Neuronal stem cell (in vitro differentiated cells): ENCODE results near the gene NRCAM.
"Not testable (repeated sequence)": the region's sequence is repeated elsewhere in the genome, so short reads cannot be mapped to it uniquely, and the experiment has no call there.

ENCODE experiments used
- DNase-seq: peaks from one replicate; pipeline ENCODE4 v3.0.0-alpha.2; 2013; ENCODE audit warnings: low spot score
- H2AFZ ChIP-seq: one replicate; pipeline ENCODE4 v1.6.1; 2013; ENCODE audit warnings: mild to moderate bottlenecking, low read length, inconsistent platforms
- H2AK5ac ChIP-seq: 2 replicates; pipeline ENCODE4 v1.6.1; 2013; ENCODE audit warnings: low read depth, mild to moderate bottlenecking, inconsistent platforms, low read length, moderate library complexity, mixed read lengths
- H2BK120ac ChIP-seq: 2 replicates; pipeline ENCODE4 v1.6.1; 2013; ENCODE audit warnings: low read depth, mild to moderate bottlenecking, inconsistent platforms, low read length, moderate library complexity, mixed read lengths
- H2BK12ac ChIP-seq: one replicate; pipeline ENCODE4 v1.6.1; 2013; ENCODE audit warnings: low read length, inconsistent platforms
- H2BK15ac ChIP-seq: 2 replicates; pipeline ENCODE4 v1.6.1; 2013; ENCODE audit warnings: mild to moderate bottlenecking, low read length, inconsistent platforms, mixed read lengths
- H2BK5ac ChIP-seq: one replicate; pipeline ENCODE4 v1.6.1; 2013; ENCODE audit warnings: inconsistent platforms, mild to moderate bottlenecking, low read length, moderate library complexity
- H3K14ac ChIP-seq: one replicate; pipeline ENCODE4 v1.6.1; 2013; ENCODE audit warnings: low read length, inconsistent platforms
- H3K18ac ChIP-seq: 2 replicates; pipeline ENCODE4 v1.6.1; 2013; ENCODE audit warnings: low read length, inconsistent platforms
- H3K23ac ChIP-seq: 2 replicates; pipeline ENCODE4 v1.6.1; 2013; ENCODE audit warnings: low read depth, mild to moderate bottlenecking, mixed read lengths, low read length, inconsistent platforms; ENCODE audit not compliant: poor library complexity
- H3K27ac ChIP-seq: replicated peaks from 3 replicates; pipeline ENCODE4 v1.5.1; 2013; ENCODE audit warnings: low read length, inconsistent platforms
- H3K27me3 ChIP-seq, 3 experiments: 2 replicates each; pipeline ENCODE4 v1.6.1; 2013; ENCODE audit warnings: low read length in 3 of 3, mild to moderate bottlenecking in 2 of 3, inconsistent platforms in 1 of 3, low read depth in 1 of 3, mixed read lengths in 1 of 3, moderate library complexity in 1 of 3; ENCODE audit not compliant: control insufficient read depth in 3 of 3, insufficient read depth in 3 of 3
- H3K36me3 ChIP-seq, 2 donors: replicated peaks in 1 of 2; 2 replicates each; pipeline ENCODE4 v1.6.1; 2013; ENCODE audit warnings: low read length in 2 of 2; ENCODE audit not compliant: control insufficient read depth in 2 of 2, insufficient read depth in 2 of 2
- H3K4ac ChIP-seq: 2 replicates; pipeline ENCODE4 v1.6.1; 2013; ENCODE audit warnings: inconsistent platforms, mild to moderate bottlenecking, low read length, moderate library complexity
- H3K4me1 ChIP-seq, 2 donors: 1 replicate in 1 of 2; 2 replicates in 1 of 2; pipeline ENCODE4 v1.6.1; 2013; ENCODE audit warnings: low read length in 2 of 2, low read depth in 1 of 2; ENCODE audit not compliant: control insufficient read depth in 2 of 2, insufficient read depth in 1 of 2
- H3K4me2 ChIP-seq: one replicate; pipeline ENCODE4 v1.6.1; 2013; ENCODE audit warnings: mild to moderate bottlenecking, low read length, inconsistent platforms; ENCODE audit not compliant: insufficient read depth, poor library complexity, severe bottlenecking
- H3K4me3 ChIP-seq, 2 donors: 2 replicates each; pipeline ENCODE4 v1.5.1; 2013; ENCODE audit warnings: low read length in 2 of 2, mild to moderate bottlenecking in 2 of 2, inconsistent platforms in 1 of 2, moderate library complexity in 1 of 2
- H3K79me1 ChIP-seq: one replicate; pipeline ENCODE4 v1.6.1; 2013; ENCODE audit warnings: low read depth, mild to moderate bottlenecking, inconsistent platforms, low read length, moderate library complexity
- H3K9ac ChIP-seq: one replicate; pipeline ENCODE4 v1.6.1; 2013; ENCODE audit warnings: mild to moderate bottlenecking, low read depth, low read length, inconsistent platforms; ENCODE audit not compliant: poor library complexity
- H3K9me3 ChIP-seq, 2 donors: replicated peaks in 1 of 2; 2 replicates each; pipeline versions ENCODE3 to v1.6.1; 2013; ENCODE audit warnings: low read length in 2 of 2, mild to moderate bottlenecking in 2 of 2, inconsistent platforms in 1 of 2, low read depth in 1 of 2, mixed read lengths in 1 of 2, moderate library complexity in 1 of 2; ENCODE audit not compliant: control insufficient read depth in 2 of 2, insufficient read depth in 1 of 2
- H4K8ac ChIP-seq: one replicate; pipeline ENCODE4 v1.6.1; 2013; ENCODE audit warnings: low read depth, mild to moderate bottlenecking, inconsistent platforms, low read length, moderate library complexity
- H4K91ac ChIP-seq: one replicate; pipeline ENCODE4 v1.6.1; 2013; ENCODE audit warnings: low read length, low read depth, mild to moderate bottlenecking, inconsistent platforms; ENCODE audit not compliant: poor library complexity
- WGBS, 2 donors: extraction: QIAGEN DNeasy Blood & Tissue Kit; methylation state at CpG; one replicate each; pipeline ENCODE4 v1.1.7; 2013; ENCODE audit warnings: missing lambda C conversion rate in 2 of 2, mixed read lengths in 1 of 2; ENCODE audit not compliant: insufficient read length in 2 of 2, insufficient replicate concordance in 1 of 2; ENCODE audit errors: extremely low coverage in 2 of 2; 5-methylcytosine and 5-hydroxymethylcytosine counted together

Gene NRCAM

DNA sequence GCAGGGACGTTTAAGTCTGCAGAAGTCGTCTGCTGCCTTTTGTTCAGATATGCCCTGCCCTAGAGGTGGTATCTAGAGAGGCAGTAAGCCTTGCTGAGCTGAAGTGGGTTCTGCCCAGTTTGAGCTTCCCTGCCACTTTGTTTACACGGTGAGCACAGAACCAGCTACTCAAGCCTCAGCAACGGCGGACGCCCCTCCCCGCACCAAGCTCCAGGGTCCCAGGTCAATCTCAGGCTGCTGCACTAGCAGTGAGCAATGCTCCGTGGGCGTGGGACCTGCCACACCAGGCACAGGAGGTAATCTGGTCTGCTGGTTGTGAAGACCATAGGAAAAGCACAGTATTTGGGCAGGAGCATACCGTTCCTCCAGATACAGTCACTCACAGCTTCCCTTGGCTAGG lies 178.0 kb downstream of the NRCAM start:
- Histone ChIP-seq H2BK5ac (no peak overlapping the region), H4K91ac (no peak overlapping the region), H3K36me3 (no peaks in the 10 kb centered on the region), H3K27ac (no peak overlapping the region), H3K23ac (no peak overlapping the region), H4K8ac (no peak overlapping the region), H2AK5ac (peak overlapping the region; percentile 46), H3K9ac (no peak overlapping the region), H3K14ac (peak overlapping the region; percentile 17), H3K4me3 (peak overlapping the region in 1 of 2 donors; percentile 27), H3K9me3 (peaks cover 0 to 7% of the 10 kb centered on the region in 2 donors), H3K4me1 (peaks cover 0 to 2% of the 10 kb centered on the region in 2 donors), H3K27me3 (no peaks in the 10 kb centered on the region), H2BK120ac (no peak overlapping the region), H2BK12ac (peak overlapping the region; percentile 41), H3K79me1 (no peaks in the 10 kb centered on the region), H2BK15ac (no peak overlapping the region), H2AFZ (no peak overlapping the region), H3K18ac (peak overlapping the region; percentile 80), H3K4ac (no peak overlapping the region), H3K4me2 (no peak overlapping the region)
- WGBS, 2 donors: no CpG with 5 or more reads among the region's 10 CpGs
- DNase-seq: no peak

DNA sequence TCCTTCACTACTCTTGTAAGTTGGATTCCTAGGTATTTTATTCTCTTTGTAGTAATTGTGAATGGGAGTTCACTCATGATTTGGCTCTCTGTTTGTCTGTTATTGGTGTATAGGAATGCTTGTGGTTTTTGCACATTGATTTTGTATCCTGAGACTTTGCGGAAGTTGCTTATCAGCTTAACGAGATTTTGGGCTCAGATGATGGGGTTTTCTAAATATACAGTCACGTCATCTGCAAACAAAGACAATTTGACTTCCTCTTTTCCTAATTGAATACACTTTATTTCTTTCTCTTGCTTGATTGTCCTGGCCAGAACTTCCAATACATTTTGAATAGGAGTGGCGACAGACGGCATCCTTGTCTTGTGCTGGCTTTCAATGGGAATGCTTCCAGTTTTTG lies 181.8 kb downstream of the NRCAM start:
- H3K4ac ChIP-seq, H4K91ac ChIP-seq, H2AK5ac ChIP-seq, H2BK15ac ChIP-seq, H3K14ac ChIP-seq, H2BK12ac ChIP-seq, H3K27ac ChIP-seq, H3K4me1 ChIP-seq, H3K9me3 ChIP-seq, H4K8ac ChIP-seq, H3K79me1 ChIP-seq, DNase-seq, H3K9ac ChIP-seq, H2BK5ac ChIP-seq, H2BK120ac ChIP-seq, H3K23ac ChIP-seq, H3K18ac ChIP-seq, H3K36me3 ChIP-seq, H3K27me3 ChIP-seq, H2AFZ ChIP-seq, H3K4me2 ChIP-seq, H3K4me3 ChIP-seq: not testable (repeated sequence)
- no CpG with 5 or more reads among the region's 5 CpGs for WGBS, 2 donors

DNA sequence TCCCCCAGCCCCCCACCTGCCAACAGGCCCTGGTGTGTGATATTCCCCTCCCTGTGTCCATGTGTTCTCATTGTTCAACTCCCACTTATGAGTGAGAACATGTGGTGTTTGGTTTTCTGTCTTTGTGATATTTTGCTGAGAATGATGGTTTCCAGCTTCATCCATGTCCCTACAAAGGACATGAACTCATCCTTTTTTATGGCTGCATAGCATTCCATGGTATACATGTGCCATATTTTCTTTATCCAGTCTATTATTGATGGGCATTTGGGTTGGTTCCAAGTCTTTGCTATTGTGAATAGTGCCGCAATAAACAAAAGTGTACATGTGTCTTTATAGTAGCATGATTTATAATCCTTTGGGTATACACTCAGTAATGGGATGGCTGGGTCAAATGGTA lies 183.3 kb downstream of the NRCAM start:
- not testable (repeated sequence) for H4K8ac ChIP-seq, H4K91ac ChIP-seq, H3K9me3 ChIP-seq, H2BK5ac ChIP-seq, H3K4me1 ChIP-seq, H3K27me3 ChIP-seq, H3K79me1 ChIP-seq, H2AFZ ChIP-seq, H3K4ac ChIP-seq, H3K14ac ChIP-seq, DNase-seq, H3K18ac ChIP-seq, H3K36me3 ChIP-seq, H3K4me2 ChIP-seq, H2BK120ac ChIP-seq, H2AK5ac ChIP-seq, H2BK12ac ChIP-seq, H3K9ac ChIP-seq, H2BK15ac ChIP-seq, H3K4me3 ChIP-seq, H3K23ac ChIP-seq, H3K27ac ChIP-seq
- no CpG with 5 or more reads among the region's 1 CpG for WGBS, 2 donors

DNA sequence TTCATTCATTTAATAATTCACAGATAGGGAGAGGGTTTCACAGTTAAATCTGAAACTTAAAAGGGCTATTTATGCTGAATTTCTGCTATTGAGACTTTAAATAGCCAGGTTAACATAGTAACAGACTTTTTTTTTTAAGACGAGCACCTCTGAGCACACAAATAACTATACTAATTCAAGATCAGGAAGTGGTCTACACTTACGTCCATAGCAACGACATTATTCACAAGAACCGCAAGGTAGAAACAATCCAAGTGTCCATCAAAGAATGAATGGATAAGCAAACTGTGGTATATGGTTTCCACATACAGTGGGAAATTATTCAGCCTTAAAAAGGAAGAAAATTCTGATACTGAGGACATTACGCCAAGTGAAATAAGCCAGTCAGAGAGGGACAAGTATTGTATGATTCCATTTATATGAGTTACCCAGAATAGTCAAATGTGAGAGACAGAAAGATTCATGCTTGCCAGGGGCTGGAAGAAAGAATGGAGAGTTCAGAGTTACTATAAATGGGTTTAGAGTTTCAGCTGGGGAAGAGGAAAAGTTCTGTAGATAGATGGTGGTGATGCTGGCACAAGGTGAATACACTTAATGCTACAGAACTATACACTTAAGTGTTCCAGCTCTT lies 185.7 kb downstream of the NRCAM start:
- DNase-seq: no peak
- Histone ChIP-seq H3K9ac (no peak overlapping the region), H3K79me1 (no peaks in the 10 kb centered on the region), H2AFZ (no peak overlapping the region), H3K4ac (no peak overlapping the region), H3K18ac (no peak overlapping the region), H3K36me3 (no peaks in the 10 kb centered on the region), H2BK120ac (no peak overlapping the region), H3K27me3 (no peaks in the 10 kb centered on the region), H3K27ac (no peak overlapping the region), H3K23ac (no peak overlapping the region), H2BK5ac (no peak overlapping the region), H2AK5ac (no peak overlapping the region), H3K9me3 (no peaks in the 10 kb centered on the region), H4K8ac (no peak overlapping the region), H3K4me1 (peaks cover 2 to 6% of the 10 kb centered on the region in 2 donors), H2BK15ac (no peak overlapping the region), H2BK12ac (no peak overlapping the region), H3K4me3 (no peak overlapping the region), H3K14ac (no peak overlapping the region), H4K91ac (no peak overlapping the region), H3K4me2 (no peak overlapping the region)
- WGBS, 2 donors: no CpG with 5 or more reads among the region's 5 CpGs
